Stimulated activated CD8-positive, alpha-beta memory T cell treated with anti-CD3 and anti-CD28 coated beads, Interleukin-12 subunit alpha, Interleukin-12 subunit beta, amount 100 ng/mL, for 4 hours (primary cell): ENCODE data around the gene TIGD1.

Experiments used
- DNase-seq: peaks from one replicate; pipeline ENCODE4 v3.0.0-alpha.2; 2020; ENCODE audit warnings: low read depth

The TIGD1 gene

GRCh38 chr2:232501794-232502390 is 48.5 kb downstream of the TIGD1 start:
- no peak for DNase-seq

GRCh38 chr2:232501331-232501771 is 49.0 kb downstream of the TIGD1 start:
- no peak for DNase-seq

- no peak for DNase-seq
Measured at GRCh38 chr2:232498452-232498851, 51.9 kb downstream of the TIGD1 start.
